ENCODE measurements around the gene NT5DC3. TPM values are rescaled to one million over a fixed set of nuclear protein-coding genes. Genes with fewer than 3 reads are reported as not detected.

The NT5DC3 gene
- total RNA-seq, 2 donors from 2014 or later = 24.2 to 28.3 TPM

DNA sequence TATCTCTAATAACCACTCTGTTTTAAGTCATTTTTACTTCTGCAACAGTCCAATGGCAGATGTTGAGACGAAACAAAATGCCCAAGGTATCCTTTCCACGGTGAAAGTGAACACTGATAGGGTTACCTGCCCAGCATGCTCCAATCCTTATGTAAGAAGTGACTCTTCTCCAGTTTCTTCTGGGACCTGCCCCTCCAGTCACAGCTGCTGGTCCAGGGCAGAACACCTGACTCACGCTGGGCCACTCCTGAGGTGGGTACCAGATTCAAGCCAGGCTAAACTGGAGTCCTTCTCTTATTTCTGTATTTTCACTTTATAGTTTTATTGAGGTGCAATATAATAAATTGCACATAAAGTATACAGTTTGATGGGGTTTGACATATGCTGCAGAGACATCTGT, 16.7 kb downstream of the NT5DC3 start:
- TF ChIP-seq, protein P1, sequence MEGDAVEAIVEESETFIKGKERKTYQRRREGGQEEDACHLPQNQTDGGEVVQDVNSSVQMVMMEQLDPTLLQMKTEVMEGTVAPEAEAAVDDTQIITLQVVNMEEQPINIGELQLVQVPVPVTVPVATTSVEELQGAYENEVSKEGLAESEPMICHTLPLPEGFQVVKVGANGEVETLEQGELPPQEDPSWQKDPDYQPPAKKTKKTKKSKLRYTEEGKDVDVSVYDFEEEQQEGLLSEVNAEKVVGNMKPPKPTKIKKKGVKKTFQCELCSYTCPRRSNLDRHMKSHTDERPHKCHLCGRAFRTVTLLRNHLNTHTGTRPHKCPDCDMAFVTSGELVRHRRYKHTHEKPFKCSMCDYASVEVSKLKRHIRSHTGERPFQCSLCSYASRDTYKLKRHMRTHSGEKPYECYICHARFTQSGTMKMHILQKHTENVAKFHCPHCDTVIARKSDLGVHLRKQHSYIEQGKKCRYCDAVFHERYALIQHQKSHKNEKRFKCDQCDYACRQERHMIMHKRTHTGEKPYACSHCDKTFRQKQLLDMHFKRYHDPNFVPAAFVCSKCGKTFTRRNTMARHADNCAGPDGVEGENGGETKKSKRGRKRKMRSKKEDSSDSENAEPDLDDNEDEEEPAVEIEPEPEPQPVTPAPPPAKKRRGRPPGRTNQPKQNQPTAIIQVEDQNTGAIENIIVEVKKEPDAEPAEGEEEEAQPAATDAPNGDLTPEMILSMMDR (conservative IDR thresholded peaks at IDR 0.05) = no peak
- WGBS, 2 experiments (ENCODE audit: insufficient coverage in 1 of 2, insufficient read length in 1 of 2) = 77 to 92% methylated on average over 2 to 3 of the region's 3 CpGs

DNA sequence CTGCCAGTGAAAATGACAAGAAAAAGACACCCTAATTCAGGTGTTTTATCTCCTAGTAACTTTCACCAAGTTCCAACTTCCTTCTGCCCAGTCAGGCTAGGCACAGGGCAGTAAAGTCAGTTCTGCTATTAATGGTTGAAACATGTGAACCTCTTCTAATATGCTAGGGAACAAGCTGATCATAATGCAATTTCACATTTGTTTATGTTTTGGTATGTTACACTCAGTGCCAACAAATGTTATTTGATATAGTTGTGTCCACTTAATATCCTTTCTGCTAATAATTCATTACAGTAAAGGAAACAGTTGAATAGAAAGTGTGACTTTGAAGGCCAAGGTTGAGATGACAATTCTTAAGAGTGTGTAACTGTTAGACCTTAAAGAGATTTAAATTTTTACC, 17.2 kb downstream of the NT5DC3 start:
- Mint-ChIP-seq H3K9me3 (peaks cover 7% of the 10 kb centered on the region), H3K36me3 (ENCODE audit: low read depth) (peaks cover 21% of the 10 kb centered on the region)

More for the DNA sequence above, 16.7 kb downstream of the NT5DC3 start:
- H3K4me3 Mint-ChIP-seq = no peak overlapping the region
- H3K27ac Mint-ChIP-seq = no peak overlapping the region
- no peaks in the 10 kb centered on the region for H3K27me3 Mint-ChIP-seq (ENCODE audit: insufficient read depth)
- Histone ChIP-seq H3K4me1 (ENCODE audit: control insufficient read depth, insufficient read depth, low read length) (peaks cover 14% of the 10 kb centered on the region), H3K27ac (ENCODE audit: low read depth, low read length) (no peak overlapping the region), H3K9me3 (ENCODE audit: control insufficient read depth, low read length) (peaks cover 16% of the 10 kb centered on the region), H3K4me3 (ENCODE audit: low read length) (no peak overlapping the region), H3K36me3 (ENCODE audit: control insufficient read depth, insufficient read depth, low read length) (peaks cover 24% of the 10 kb centered on the region), H3K9ac (ENCODE audit: extremely low read depth, low read length, poor library complexity, severe bottlenecking) (no peak overlapping the region), H3K27me3 (ENCODE audit: control insufficient read depth, insufficient read depth, low read length, poor library complexity, severe bottlenecking) (no peaks in the 10 kb centered on the region)
- H3K9me3 Mint-ChIP-seq = peaks cover 7% of the 10 kb centered on the region
- peaks cover 33% of the 10 kb centered on the region for H3K4me1 Mint-ChIP-seq
- DNase-seq = peak; percentile 52
- peaks cover 21% of the 10 kb centered on the region for H3K36me3 Mint-ChIP-seq (ENCODE audit: low read depth)

GRCh38 chr12:103821773-103822172, 19.3 kb downstream of the NT5DC3 start:
- H3K27me3 ChIP-seq (ENCODE audit: control insufficient read depth, insufficient read depth, low read length, poor library complexity, severe bottlenecking) = no peaks in the 10 kb centered on the region
- Mint-ChIP-seq H3K4me1 (peaks cover 27% of the 10 kb centered on the region), H3K9me3 (peaks cover 7% of the 10 kb centered on the region), H3K27me3 (ENCODE audit: insufficient read depth) (no peaks in the 10 kb centered on the region), H3K36me3 (ENCODE audit: low read depth) (peaks cover 21% of the 10 kb centered on the region), H3K4me3 (no peak overlapping the region), H3K27ac (no peak overlapping the region)
- no peak overlapping the region for H3K27ac ChIP-seq (ENCODE audit: low read depth, low read length)
- peak overlapping the region; percentile 49 for H3K4me3 ChIP-seq (ENCODE audit: low read length)
- TF ChIP-seq, protein P1 (conservative IDR thresholded peaks at IDR 0.05) = no peak
- H3K9me3 ChIP-seq (ENCODE audit: control insufficient read depth, low read length) = peaks cover 16% of the 10 kb centered on the region
- H3K4me1 ChIP-seq (ENCODE audit: control insufficient read depth, insufficient read depth, low read length) = peaks cover 10% of the 10 kb centered on the region
- peaks cover 29% of the 10 kb centered on the region for H3K36me3 ChIP-seq (ENCODE audit: control insufficient read depth, insufficient read depth, low read length)
- 100% methylated on average over 1 of the region's 1 CpG; no CpG with 5 or more reads in 1 of the 2 experiments for WGBS, 2 experiments (ENCODE audit: insufficient coverage in 1 of 2, insufficient read length in 1 of 2)
- no peak for DNase-seq
- H3K9ac ChIP-seq (ENCODE audit: extremely low read depth, low read length, poor library complexity, severe bottlenecking) = no peak overlapping the region

More for the DNA sequence above, 17.2 kb downstream of the NT5DC3 start:
- no peaks in the 10 kb centered on the region for H3K27me3 Mint-ChIP-seq (ENCODE audit: insufficient read depth)
- Histone ChIP-seq H3K27me3 (ENCODE audit: control insufficient read depth, insufficient read depth, low read length, poor library complexity, severe bottlenecking) (no peaks in the 10 kb centered on the region), H3K4me3 (ENCODE audit: low read length) (no peak overlapping the region), H3K9me3 (ENCODE audit: control insufficient read depth, low read length) (peaks cover 16% of the 10 kb centered on the region), H3K36me3 (ENCODE audit: control insufficient read depth, insufficient read depth, low read length) (peaks cover 24% of the 10 kb centered on the region), H3K4me1 (ENCODE audit: control insufficient read depth, insufficient read depth, low read length) (peaks cover 14% of the 10 kb centered on the region), H3K9ac (ENCODE audit: extremely low read depth, low read length, poor library complexity, severe bottlenecking) (no peak overlapping the region), H3K27ac (ENCODE audit: low read depth, low read length) (no peak overlapping the region)
- no peak overlapping the region for H3K27ac Mint-ChIP-seq
- TF ChIP-seq, protein P1 (conservative IDR thresholded peaks at IDR 0.05) = no peak
- peaks cover 33% of the 10 kb centered on the region for H3K4me1 Mint-ChIP-seq
- no peak for DNase-seq
- no peak overlapping the region for H3K4me3 Mint-ChIP-seq

All from endodermal cell (in vitro differentiated cells).